Lower leg skin (tissue), 3 donors: ENCODE measurements around the gene DISC1.

ENCODE experiments used
- POLR2A ChIP-seq, 2 donors: fragments of 450-650 bp; IDR thresholded peaks; one replicate each; pipeline ENCODE4 v1.6.1; 2016 to 2017; ENCODE audit warnings: antibody characterized with exemption in 2 of 2, mild to moderate bottlenecking in 1 of 2, moderate library complexity in 1 of 2
- TF ChIP-seq, protein P1 (sequence below), 3 donors: fragments of 450-650 bp; IDR thresholded peaks; one replicate each; pipeline ENCODE4 v1.5.1; 2016; ENCODE audit warnings: antibody characterized with exemption in 3 of 3, mild to moderate bottlenecking in 3 of 3, moderate library complexity in 2 of 3

DNA sequence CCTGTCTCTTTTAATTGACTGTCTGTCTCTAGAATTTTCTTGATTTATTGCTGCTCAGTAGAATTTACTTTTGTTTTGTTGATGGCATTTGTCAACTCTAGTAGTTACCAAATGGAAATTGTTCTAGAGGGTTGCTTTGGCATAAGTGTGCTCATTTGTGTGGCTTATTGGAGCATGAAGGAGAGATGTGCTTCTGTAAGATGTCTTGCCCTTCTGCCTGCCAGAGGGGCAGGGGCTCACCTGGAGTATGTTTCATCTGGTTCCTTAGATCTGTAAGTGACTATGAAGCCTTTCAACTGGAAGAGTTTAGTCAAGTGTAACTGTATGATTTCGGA, 345.5 kb downstream of the DISC1 start:
- TF ChIP-seq, protein P1, sequence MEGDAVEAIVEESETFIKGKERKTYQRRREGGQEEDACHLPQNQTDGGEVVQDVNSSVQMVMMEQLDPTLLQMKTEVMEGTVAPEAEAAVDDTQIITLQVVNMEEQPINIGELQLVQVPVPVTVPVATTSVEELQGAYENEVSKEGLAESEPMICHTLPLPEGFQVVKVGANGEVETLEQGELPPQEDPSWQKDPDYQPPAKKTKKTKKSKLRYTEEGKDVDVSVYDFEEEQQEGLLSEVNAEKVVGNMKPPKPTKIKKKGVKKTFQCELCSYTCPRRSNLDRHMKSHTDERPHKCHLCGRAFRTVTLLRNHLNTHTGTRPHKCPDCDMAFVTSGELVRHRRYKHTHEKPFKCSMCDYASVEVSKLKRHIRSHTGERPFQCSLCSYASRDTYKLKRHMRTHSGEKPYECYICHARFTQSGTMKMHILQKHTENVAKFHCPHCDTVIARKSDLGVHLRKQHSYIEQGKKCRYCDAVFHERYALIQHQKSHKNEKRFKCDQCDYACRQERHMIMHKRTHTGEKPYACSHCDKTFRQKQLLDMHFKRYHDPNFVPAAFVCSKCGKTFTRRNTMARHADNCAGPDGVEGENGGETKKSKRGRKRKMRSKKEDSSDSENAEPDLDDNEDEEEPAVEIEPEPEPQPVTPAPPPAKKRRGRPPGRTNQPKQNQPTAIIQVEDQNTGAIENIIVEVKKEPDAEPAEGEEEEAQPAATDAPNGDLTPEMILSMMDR (IDR thresholded peaks at IDR 0.05) = no peak
- no peak for TF ChIP-seq POLR2A (IDR thresholded peaks at IDR 0.05)
